Measurements from ENCODE around the gene OSTN.
"Not testable (repeated sequence)": the region's sequence is repeated elsewhere in the genome, so short reads cannot be mapped to it uniquely, and the experiment has no call there.

The OSTN gene

GRCh38 chr3:191198932-191199331 lies at the start of gene OSTN:
Gene OSTN, plus strand, starts transcription at chr3:191199241. Its CDS starts 13,292 bp downstream, at chr3:191212533.
- DNase-seq = no peak

- DNase-seq = no peak
These were observed 47.4 kb upstream of the OSTN start for GRCh38 chr3:191151653-191152052.

- no peak for DNase-seq
These were observed 44.2 kb upstream of the OSTN start for GRCh38 chr3:191154827-191155226.

GRCh38 chr3:191158247-191158646 lies 40.8 kb upstream of the OSTN start:
- DNase-seq = no peak

GRCh38 chr3:191158815-191159214 lies 40.2 kb upstream of the OSTN start:
- DNase-seq = no peak

- no peak for DNase-seq
These were observed 33.2 kb upstream of the OSTN start for GRCh38 chr3:191165802-191166201.

- DNase-seq = no peak
These were observed 32.7 kb upstream of the OSTN start for GRCh38 chr3:191166368-191166767.

GRCh38 chr3:191169566-191169965 lies 29.5 kb upstream of the OSTN start:
- no peak for DNase-seq

- no peak for DNase-seq
These were observed 28.9 kb upstream of the OSTN start for GRCh38 chr3:191170097-191170496.

GRCh38 chr3:191175102-191175501 lies 23.9 kb upstream of the OSTN start:
- no peak for DNase-seq

GRCh38 chr3:191176038-191176785 lies 22.8 kb upstream of the OSTN start:
- no peak for DNase-seq

GRCh38 chr3:191185382-191185781 lies 13.7 kb upstream of the OSTN start:
- DNase-seq = not testable (repeated sequence)

- not testable (repeated sequence) for DNase-seq
These were observed 10.8 kb upstream of the OSTN start for GRCh38 chr3:191188246-191188645.

GRCh38 chr3:191192270-191192669 lies 6.8 kb upstream of the OSTN start:
- not testable (repeated sequence) for DNase-seq

- no peak for DNase-seq
These were observed 6.1 kb upstream of the OSTN start for GRCh38 chr3:191192941-191193340.

GRCh38 chr3:191197761-191198306 lies 1.2 kb upstream of the OSTN start:
- DNase-seq = no peak

- no peak for DNase-seq
These were observed 561 bp upstream of the OSTN start for GRCh38 chr3:191198480-191198879.

GRCh38 chr3:191210032-191210431 lies 11.0 kb downstream of the OSTN start:
- DNase-seq = no peak

- no peak for DNase-seq
These were observed 17.5 kb downstream of the OSTN start for GRCh38 chr3:191216510-191216909.

- no peak for DNase-seq
These were observed 18.3 kb downstream of the OSTN start for GRCh38 chr3:191217301-191217700.

GRCh38 chr3:191220908-191221307 lies 21.9 kb downstream of the OSTN start:
- DNase-seq = no peak

GRCh38 chr3:191221638-191222037 lies 22.6 kb downstream of the OSTN start:
- DNase-seq = no peak

GRCh38 chr3:191227541-191227940 lies 28.5 kb downstream of the OSTN start:
- DNase-seq = no peak

GRCh38 chr3:191234216-191234615 lies 35.2 kb downstream of the OSTN start:
- DNase-seq = no peak

All from islet precursor cell (in vitro differentiated cells).